SK-N-SH treated with all-trans-retinoic acid at 6 μM for 48 hours (cell line): ENCODE data around the gene GHDC.

Source experiments
- ATAC-seq: fragments of 200-7000 bp; cut with Tn5 transposase; 3 replicates; pipeline ENCODE4 v1.9.1; 2020; ENCODE audit warnings: mild to moderate bottlenecking, moderate library complexity
- ARNTL ChIP-seq: fragments of 450-650 bp; formaldehyde crosslinking; IDR thresholded peaks from 2 replicates; pipeline ENCODE4 v1.5.0; 2020; ENCODE audit warnings: low read depth, mild to moderate bottlenecking, moderate library complexity, borderline replicate concordance
- BACH2 ChIP-seq: fragments of 250-450 bp; sonication (Bioruptor Pico); IDR thresholded peaks from 2 replicates; pipeline ENCODE4 v1.9.0; 2021; ENCODE audit warnings: mild to moderate bottlenecking, borderline replicate concordance
- GLIS3 ChIP-seq: fragments of 250-450 bp; sonication (Bioruptor Pico); IDR thresholded peaks from 2 replicates; pipeline ENCODE4 v1.5.0; 2020; ENCODE audit warnings: mild to moderate bottlenecking, moderate library complexity
- ISL1 ChIP-seq: fragments of 250-450 bp; sonication (Bioruptor Pico); IDR thresholded peaks from 2 replicates; pipeline ENCODE4 v2.1.2; 2022; ENCODE audit warnings: mild to moderate bottlenecking, moderate library complexity
- OSR1 ChIP-seq: fragments of 250-450 bp; sonication (Bioruptor Pico); IDR thresholded peaks from 2 replicates; pipeline ENCODE4 v1.8.0; 2022; ENCODE audit warnings: moderate library complexity, mild to moderate bottlenecking, inconsistent platforms
- RARB ChIP-seq: fragments of 250-450 bp; sonication (Bioruptor Pico); IDR thresholded peaks from 2 replicates; pipeline ENCODE4 v1.8.0; 2021; ENCODE audit warnings: mild to moderate bottlenecking, moderate library complexity
- SNAI2 ChIP-seq: fragments of 250-450 bp; sonication (Bioruptor Pico); IDR thresholded peaks from 2 replicates; pipeline ENCODE4 v1.5.0; 2020; ENCODE audit warnings: mild to moderate bottlenecking, moderate library complexity
- TCF4 ChIP-seq: fragments of 250-450 bp; sonication (Bioruptor Pico); IDR thresholded peaks from 2 replicates; pipeline ENCODE4 v1.8.0; 2021; ENCODE audit warnings: mild to moderate bottlenecking, moderate library complexity, borderline replicate concordance
- TOX ChIP-seq: fragments of 250-450 bp; sonication (Bioruptor Pico); IDR thresholded peaks from 2 replicates; pipeline ENCODE4 v1.8.0; 2021; ENCODE audit warnings: mild to moderate bottlenecking, moderate library complexity, borderline replicate concordance
- ZC3H10 ChIP-seq: fragments of 250-450 bp; sonication (Bioruptor Pico); IDR thresholded peaks from 2 replicates; pipeline ENCODE4 v1.5.1; 2021; ENCODE audit warnings: mild to moderate bottlenecking, moderate library complexity
- ZFP3 ChIP-seq: fragments of 250-450 bp; sonication (Bioruptor Pico); IDR thresholded peaks from 2 replicates; pipeline ENCODE4 v1.5.0; 2020; ENCODE audit warnings: mild to moderate bottlenecking, moderate library complexity
- ZFP30 ChIP-seq: fragments of 450-650 bp; formaldehyde crosslinking; IDR thresholded peaks from 2 replicates; pipeline ENCODE4 v1.5.0; 2022; ENCODE audit warnings: mild to moderate bottlenecking, moderate library complexity
- ZNF565 ChIP-seq: fragments of 450-650 bp; formaldehyde crosslinking; conservative IDR thresholded peaks from 2 replicates; pipeline ENCODE4 v1.5.0; 2020; ENCODE audit warnings: low read depth, mild to moderate bottlenecking, moderate library complexity
- ZNF70 ChIP-seq: fragments of 450-650 bp; formaldehyde crosslinking; IDR thresholded peaks from 2 replicates; pipeline ENCODE4 v1.5.0; 2020; ENCODE audit warnings: mild to moderate bottlenecking, moderate library complexity
- ZNF8 ChIP-seq: fragments of 450-650 bp; formaldehyde crosslinking; IDR thresholded peaks from 2 replicates; pipeline ENCODE4 v1.5.0; 2020; ENCODE audit warnings: mild to moderate bottlenecking, moderate library complexity
- TF ChIP-seq, protein P1 (sequence below): fragments of 250-450 bp; sonication (Bioruptor Pico); IDR thresholded peaks from 2 replicates; pipeline ENCODE4 v1.5.1; 2021; ENCODE audit warnings: mild to moderate bottlenecking, moderate library complexity
- TF ChIP-seq, protein P2 (sequence below): fragments of 250-450 bp; sonication (Bioruptor Pico); IDR thresholded peaks from 2 replicates; pipeline ENCODE4 v1.5.0; 2020; ENCODE audit warnings: mild to moderate bottlenecking, moderate library complexity
- TF ChIP-seq, protein P3 (sequence below): fragments of 250-450 bp; sonication (Bioruptor Pico); IDR thresholded peaks from 2 replicates; pipeline ENCODE4 v1.5.1; 2020; ENCODE audit warnings: low read depth, mild to moderate bottlenecking, moderate library complexity
- TF ChIP-seq, protein P4 (sequence below): fragments of 250-450 bp; sonication (Bioruptor Pico); IDR thresholded peaks from 2 replicates; pipeline ENCODE4 v1.8.0; 2021; ENCODE audit warnings: low read depth, mild to moderate bottlenecking, moderate library complexity, borderline replicate concordance
- TF ChIP-seq, protein P5 (sequence below): fragments of 250-450 bp; sonication (Bioruptor Pico); IDR thresholded peaks from 2 replicates; pipeline ENCODE4 v1.8.0; 2020; ENCODE audit warnings: mild to moderate bottlenecking, moderate library complexity, borderline replicate concordance

Gene GHDC

DNA sequence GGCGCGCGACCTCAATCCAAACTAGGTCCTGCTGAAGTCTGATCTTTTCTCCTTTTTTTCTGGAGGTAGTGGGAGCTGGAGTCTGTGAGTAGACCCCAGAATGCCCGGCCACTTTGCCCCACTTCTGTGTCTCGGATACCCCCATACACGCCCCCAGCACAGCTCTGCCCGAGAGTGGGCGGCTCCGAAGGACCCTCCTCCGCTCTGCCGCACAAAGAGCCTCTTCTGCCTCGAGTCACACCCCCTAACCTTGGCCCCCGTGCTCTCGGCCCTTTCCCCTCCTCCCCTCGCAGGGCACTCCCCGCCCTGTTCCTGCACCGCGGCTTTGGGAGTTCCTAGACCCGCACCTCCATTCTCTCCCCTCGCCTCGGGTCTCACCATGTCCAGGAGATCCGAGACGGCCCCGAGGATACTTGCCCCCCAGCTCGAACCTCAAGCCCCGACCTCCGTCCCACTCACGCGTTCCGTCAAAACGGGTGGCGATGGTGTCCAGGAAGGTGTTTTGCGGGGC, 13.8 kb downstream of the GHDC start:
- no peak for ATAC-seq
- TF ChIP-seq ARNTL (CRISPR knock-in tag) (no peak), SNAI2 (no peak), GLIS3 (no peak), OSR1 (no peak), ZFP3 (CRISPR knock-in tag) (no peak), TOX (CRISPR knock-in tag) (no peak), ZNF8 (CRISPR knock-in tag) (no peak), ZFP30 (CRISPR knock-in tag) (no peak), ZNF70 (no peak), ISL1 (no peak), ZNF565 (no peak)
- TF ChIP-seq, protein P1, sequence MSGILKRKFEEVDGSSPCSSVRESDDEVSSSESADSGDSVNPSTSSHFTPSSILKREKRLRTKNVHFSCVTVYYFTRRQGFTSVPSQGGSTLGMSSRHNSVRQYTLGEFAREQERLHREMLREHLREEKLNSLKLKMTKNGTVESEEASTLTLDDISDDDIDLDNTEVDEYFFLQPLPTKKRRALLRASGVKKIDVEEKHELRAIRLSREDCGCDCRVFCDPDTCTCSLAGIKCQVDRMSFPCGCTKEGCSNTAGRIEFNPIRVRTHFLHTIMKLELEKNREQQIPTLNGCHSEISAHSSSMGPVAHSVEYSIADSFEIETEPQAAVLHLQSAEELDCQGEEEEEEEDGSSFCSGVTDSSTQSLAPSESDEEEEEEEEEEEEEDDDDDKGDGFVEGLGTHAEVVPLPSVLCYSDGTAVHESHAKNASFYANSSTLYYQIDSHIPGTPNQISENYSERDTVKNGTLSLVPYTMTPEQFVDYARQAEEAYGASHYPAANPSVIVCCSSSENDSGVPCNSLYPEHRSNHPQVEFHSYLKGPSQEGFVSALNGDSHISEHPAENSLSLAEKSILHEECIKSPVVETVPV (CRISPR knock-in tag) = no peak
- TF ChIP-seq, protein P2, sequence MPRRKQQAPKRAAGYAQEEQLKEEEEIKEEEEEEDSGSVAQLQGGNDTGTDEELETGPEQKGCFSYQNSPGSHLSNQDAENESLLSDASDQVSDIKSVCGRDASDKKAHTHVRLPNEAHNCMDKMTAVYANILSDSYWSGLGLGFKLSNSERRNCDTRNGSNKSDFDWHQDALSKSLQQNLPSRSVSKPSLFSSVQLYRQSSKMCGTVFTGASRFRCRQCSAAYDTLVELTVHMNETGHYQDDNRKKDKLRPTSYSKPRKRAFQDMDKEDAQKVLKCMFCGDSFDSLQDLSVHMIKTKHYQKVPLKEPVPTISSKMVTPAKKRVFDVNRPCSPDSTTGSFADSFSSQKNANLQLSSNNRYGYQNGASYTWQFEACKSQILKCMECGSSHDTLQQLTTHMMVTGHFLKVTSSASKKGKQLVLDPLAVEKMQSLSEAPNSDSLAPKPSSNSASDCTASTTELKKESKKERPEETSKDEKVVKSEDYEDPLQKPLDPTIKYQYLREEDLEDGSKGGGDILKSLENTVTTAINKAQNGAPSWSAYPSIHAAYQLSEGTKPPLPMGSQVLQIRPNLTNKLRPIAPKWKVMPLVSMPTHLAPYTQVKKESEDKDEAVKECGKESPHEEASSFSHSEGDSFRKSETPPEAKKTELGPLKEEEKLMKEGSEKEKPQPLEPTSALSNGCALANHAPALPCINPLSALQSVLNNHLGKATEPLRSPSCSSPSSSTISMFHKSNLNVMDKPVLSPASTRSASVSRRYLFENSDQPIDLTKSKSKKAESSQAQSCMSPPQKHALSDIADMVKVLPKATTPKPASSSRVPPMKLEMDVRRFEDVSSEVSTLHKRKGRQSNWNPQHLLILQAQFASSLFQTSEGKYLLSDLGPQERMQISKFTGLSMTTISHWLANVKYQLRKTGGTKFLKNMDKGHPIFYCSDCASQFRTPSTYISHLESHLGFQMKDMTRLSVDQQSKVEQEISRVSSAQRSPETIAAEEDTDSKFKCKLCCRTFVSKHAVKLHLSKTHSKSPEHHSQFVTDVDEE = no peak
- TF ChIP-seq, protein P3, sequence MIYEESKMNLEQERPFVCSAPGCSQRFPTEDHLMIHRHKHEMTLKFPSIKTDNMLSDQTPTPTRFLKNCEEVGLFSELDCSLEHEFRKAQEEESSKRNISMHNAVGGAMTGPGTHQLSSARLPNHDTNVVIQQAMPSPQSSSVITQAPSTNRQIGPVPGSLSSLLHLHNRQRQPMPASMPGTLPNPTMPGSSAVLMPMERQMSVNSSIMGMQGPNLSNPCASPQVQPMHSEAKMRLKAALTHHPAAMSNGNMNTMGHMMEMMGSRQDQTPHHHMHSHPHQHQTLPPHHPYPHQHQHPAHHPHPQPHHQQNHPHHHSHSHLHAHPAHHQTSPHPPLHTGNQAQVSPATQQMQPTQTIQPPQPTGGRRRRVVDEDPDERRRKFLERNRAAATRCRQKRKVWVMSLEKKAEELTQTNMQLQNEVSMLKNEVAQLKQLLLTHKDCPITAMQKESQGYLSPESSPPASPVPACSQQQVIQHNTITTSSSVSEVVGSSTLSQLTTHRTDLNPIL (CRISPR knock-in tag) = no peak
- TF ChIP-seq, protein P4, sequence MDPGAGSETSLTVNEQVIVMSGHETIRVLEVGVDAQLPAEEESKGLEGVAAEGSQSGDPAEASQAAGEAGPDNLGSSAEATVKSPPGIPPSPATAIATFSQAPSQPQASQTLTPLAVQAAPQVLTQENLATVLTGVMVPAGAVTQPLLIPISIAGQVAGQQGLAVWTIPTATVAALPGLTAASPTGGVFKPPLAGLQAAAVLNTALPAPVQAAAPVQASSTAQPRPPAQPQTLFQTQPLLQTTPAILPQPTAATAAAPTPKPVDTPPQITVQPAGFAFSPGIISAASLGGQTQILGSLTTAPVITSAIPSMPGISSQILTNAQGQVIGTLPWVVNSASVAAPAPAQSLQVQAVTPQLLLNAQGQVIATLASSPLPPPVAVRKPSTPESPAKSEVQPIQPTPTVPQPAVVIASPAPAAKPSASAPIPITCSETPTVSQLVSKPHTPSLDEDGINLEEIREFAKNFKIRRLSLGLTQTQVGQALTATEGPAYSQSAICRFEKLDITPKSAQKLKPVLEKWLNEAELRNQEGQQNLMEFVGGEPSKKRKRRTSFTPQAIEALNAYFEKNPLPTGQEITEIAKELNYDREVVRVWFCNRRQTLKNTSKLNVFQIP (CRISPR knock-in tag) = no peak

DNA sequence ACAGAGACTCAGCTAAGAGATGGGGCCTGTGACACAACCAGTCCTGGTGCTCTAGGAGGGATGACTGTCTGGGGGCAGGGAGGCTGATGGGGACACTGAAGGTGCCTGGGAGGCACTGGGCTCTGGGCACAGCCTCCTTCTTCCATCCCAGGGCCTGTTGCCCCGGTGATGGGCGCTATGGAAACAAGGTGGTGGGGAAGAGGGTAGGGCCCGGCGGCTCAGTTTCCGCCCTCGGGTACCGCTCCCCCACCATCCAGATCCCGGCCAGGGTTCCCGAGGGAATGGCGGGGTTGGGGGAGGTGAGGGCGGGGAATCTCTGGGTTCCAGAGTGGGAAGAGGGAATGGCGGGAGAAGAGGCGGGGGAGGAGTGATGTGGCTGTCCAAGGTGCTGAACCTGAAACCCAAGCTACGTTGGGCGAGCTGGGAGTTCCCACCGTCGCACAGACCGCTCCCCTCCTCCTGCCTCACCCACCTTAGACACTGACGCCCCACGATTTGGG, 14.3 kb downstream of the GHDC start:
- TF ChIP-seq BACH2 (CRISPR knock-in tag) (no peak), SNAI2 (no peak), TCF4 (CRISPR knock-in tag) (no peak)
- TF ChIP-seq, protein P2 = no peak
- no peak for ATAC-seq

DNA sequence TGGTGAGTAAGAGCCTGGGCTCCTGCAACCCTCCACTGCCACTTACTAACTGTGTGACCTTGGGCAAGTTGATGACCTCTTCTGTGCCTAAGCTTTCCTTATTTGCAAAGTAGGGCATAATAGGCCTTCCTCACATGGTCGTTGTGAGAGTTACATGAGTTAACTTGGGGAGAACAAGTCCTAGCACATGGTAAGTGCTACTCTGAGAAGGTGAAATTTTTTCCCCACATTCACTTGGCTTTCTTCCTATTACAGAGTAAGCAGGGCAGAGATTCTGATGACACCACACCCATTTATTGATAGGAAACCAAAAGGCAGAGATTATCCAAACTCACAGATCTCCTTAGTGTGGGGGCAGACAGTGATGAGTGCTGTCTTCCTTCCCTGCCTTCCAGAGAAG, 15.0 kb downstream of the GHDC start:
- no peak for ATAC-seq
- TF ChIP-seq, protein P5, sequence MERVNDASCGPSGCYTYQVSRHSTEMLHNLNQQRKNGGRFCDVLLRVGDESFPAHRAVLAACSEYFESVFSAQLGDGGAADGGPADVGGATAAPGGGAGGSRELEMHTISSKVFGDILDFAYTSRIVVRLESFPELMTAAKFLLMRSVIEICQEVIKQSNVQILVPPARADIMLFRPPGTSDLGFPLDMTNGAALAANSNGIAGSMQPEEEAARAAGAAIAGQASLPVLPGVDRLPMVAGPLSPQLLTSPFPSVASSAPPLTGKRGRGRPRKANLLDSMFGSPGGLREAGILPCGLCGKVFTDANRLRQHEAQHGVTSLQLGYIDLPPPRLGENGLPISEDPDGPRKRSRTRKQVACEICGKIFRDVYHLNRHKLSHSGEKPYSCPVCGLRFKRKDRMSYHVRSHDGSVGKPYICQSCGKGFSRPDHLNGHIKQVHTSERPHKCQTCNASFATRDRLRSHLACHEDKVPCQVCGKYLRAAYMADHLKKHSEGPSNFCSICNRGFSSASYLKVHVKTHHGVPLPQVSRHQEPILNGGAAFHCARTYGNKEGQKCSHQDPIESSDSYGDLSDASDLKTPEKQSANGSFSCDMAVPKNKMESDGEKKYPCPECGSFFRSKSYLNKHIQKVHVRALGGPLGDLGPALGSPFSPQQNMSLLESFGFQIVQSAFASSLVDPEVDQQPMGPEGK = no peak
- TF ChIP-seq ZC3H10 (CRISPR knock-in tag) = no peak
- TF ChIP-seq, protein P1 (CRISPR knock-in tag) = no peak
- TF ChIP-seq RARB (CRISPR knock-in tag) = no peak
- TF ChIP-seq ZNF8 (CRISPR knock-in tag) = no peak
- no peak for TF ChIP-seq OSR1
- no peak for TF ChIP-seq BACH2 (CRISPR knock-in tag)
- no peak for TF ChIP-seq TCF4 (CRISPR knock-in tag)
- no peak for TF ChIP-seq ZNF70
